NK-92 (cell line): ENCODE data around the gene CXXC4.

ENCODE experiments used
- DNase-seq: peaks from one replicate; lab custom pipeline; 2025; ENCODE audit not compliant: unreplicated experiment; lab: John Stamatoyannopoulos, UW

CXXC4 gene

GRCh38 chr4:104490096-104490769 lies 4.5 kb downstream of the CXXC4 start:
- DNase-seq, result no peak

GRCh38 chr4:104489731-104490095 lies 5.0 kb downstream of the CXXC4 start:
- no peak for DNase-seq

DNA sequence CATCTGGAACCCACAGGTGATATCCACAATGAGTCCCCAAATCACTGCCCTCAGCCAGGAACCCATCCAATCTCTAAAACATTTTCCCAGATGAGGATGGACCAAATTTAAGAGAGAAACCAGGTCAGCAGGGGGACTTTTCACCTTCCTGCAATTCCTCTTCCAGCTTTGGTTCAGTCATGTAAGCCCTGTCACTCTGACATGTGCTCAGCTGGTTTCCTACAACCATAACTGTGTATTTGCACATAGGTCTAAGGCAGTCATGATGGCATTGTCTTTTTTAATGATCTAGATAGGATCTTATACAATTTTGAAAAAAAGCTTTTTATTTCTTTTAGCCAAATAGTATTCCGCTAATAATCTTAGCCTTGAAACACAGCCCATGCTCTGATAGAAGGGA lies 6.5 kb downstream of the CXXC4 start:
- no peak for DNase-seq

- no peak for DNase-seq
Measured at GRCh38 chr4:104486716-104487504, 7.8 kb downstream of the CXXC4 start.

- DNase-seq, result no peak
Measured at GRCh38 chr4:104475652-104476051, 19.0 kb downstream of the CXXC4 start.

DNA sequence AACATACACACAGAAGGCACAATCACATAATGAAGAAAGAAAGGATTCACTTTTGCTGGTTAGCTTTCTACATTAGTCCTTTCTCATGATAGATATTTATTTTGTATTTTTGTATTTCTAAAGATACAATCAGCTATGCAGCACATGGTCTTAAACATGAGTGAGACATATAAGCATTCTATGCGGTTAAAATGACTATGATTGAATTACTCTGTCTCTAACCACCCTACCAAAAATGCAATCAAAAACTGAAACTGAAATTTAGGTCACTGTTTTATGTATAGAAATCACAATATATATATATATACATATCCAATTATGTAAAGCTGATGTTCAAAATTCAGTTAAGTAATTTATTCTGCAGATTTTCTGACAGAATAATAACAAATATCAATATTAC lies 21.9 kb downstream of the CXXC4 start:
- DNase-seq, result no peak

GRCh38 chr4:104470770-104471169 lies 23.9 kb downstream of the CXXC4 start:
- DNase-seq, result no peak

DNA sequence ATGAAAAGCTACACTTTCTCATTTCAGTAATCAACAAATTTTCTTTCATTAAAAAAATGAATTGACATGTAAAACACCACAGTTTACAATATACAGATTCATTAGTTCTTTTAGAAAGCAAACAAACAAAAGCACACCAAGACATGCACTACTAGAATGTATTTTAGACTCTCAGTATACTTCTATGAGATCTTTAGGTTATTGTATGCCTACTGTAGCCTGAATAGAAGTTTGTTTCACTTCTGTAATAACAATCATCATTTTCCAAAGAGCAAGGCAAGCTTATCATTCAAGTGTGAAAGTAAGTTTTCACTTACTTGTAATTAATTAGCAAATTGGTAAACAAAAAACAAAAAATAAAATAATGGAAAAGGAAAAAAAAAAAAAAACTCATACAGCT lies 24.9 kb downstream of the CXXC4 start:
- no peak for DNase-seq

- no peak for DNase-seq
Measured at GRCh38 chr4:104465619-104466018, 29.1 kb downstream of the CXXC4 start.

GRCh38 chr4:104465201-104465600 lies 29.5 kb downstream of the CXXC4 start:
- no peak for DNase-seq

DNA sequence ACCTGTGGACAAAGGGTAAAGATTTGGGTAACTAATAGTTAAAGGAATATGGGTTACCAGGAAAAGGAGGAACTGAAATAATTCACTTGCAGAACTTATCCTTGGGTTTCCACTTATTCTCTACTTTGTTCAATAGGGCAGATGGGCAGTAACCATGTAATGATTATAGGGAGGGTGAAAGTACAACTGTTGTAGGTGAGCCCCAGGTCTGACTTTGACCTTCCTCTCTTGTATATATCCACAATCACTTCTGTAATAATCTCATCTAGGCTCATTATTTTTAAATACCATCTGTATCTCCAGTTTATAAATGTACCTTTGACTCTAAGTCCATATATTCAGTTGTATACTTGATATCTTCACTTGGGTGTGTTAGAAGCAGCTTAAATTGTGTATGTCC lies 32.1 kb downstream of the CXXC4 start:
- DNase-seq, result no peak

DNA sequence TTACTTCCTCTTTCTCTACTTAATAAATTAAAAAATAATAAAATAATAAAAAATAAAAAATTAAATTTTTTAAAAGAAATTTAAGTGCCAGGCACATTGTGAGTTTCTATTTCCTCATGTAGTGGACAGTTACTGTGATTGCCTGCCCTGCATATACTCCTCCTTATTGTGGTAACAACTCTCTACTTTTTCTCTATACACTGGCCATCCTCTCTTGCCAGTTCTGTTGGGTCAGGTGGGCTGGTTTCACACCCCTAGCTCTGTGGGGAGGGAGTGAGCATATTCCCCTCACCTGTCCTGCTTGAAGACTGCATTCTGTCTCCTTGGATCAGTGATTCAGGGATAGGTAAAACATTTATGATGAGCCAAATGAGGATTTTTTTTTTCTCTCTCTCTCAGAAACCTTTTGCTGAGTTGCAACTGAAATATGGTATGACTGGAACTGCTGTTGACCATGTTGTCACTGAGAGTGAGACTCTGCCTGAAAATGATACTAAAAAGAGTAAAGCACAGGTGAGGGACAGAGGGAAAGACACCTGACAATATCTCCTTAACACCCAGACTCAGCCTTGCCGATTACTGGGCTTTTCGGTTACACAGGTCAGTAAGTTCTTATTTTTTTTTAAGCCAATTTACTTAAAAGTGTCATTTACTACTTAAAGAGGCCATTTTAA lies 37.2 kb downstream of the CXXC4 start:
- DNase-seq, result no peak

DNA sequence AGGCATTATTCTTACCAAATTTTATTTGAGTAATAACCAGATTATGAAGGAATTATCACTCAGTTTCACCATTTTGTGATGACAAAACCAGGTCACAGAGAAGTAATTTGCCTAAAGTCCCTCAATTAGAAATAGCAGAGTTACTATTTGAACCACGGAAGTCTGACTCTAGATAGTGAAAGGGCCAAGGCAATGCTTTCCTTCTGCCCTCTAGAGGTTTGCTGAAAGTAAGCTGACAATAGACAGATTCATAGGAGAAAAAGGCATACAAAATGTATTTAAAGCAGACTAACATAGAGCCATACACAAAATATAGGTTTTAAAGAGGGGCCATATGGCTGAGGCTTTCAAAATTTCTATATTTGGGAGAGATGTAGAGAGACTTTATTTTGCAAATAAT lies 43.1 kb downstream of the CXXC4 start:
- no peak for DNase-seq

GRCh38 chr4:104449537-104449936 lies 45.2 kb downstream of the CXXC4 start:
- DNase-seq, result no peak

- no peak for DNase-seq
Measured at GRCh38 chr4:104447294-104447693, 47.4 kb downstream of the CXXC4 start.

- DNase-seq, result no peak
Measured at GRCh38 chr4:104446431-104447278, 48.0 kb downstream of the CXXC4 start.

DNA sequence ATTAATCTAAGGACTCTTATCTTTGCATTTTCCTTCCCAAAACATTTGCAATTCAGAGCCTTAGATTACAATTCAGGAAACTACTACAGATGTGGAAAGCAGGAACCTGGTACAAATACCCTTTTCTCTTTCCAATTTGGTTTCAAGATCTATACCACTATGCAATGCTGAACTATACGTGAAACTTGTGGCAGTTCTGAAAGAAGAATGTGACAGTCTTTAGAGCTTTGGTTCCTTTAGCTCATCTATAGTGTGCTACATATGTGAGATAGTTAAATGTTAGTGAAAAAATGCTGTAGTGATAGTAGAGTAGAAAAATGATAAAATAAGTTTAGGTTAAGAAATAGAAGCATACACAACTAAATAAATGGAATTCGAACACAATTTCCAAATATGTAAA lies 50.0 kb downstream of the CXXC4 start:
- no peak for DNase-seq

DNA sequence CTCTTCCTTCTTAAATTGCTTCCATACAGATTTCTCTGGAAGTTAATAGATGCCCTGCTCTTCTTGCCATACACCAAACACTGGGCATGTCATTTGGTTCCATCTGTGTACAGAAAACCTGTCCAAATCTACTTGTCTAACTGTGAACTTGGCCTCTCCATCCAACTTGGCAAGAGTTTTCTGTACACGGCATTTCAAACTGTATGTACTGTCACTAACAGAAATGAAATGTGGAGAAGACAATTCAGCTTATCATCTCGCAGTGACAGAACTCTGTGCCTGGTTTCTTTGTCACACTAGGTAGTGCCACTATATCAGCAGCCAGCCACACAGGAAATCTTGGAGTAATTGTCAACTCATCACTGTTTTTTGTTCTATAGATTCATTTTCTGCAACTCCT lies 58.2 kb downstream of the CXXC4 start:
- no peak for DNase-seq

DNA sequence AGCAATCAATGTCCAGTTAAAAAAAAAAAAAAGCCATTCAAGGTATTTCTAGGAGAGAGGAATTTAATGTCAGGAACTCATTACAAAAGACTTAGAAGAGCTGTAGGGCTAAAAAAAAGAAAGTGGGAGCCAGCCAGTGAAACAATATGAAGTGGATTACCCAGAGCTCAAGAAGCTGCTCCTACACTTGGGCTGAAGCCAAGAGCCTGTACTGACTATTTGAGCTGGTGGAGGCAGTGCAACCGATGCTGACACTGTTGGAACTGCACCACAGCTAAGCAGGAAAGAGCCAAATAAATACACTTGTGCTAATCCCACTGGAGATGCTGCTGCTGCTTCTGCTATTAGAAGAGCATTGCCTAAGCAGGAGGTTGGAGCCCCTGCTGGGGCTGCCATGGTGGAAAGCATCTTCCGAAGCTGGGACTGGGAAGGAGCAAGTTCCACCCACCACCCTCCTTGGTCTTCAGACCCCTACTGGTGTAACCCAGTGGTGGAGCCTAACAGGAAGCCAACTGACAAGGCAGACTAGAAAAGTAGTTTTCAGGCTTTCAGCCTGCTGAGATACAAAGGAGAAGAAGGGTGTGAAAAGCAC lies 65.4 kb downstream of the CXXC4 start:
- DNase-seq, result no peak

DNA sequence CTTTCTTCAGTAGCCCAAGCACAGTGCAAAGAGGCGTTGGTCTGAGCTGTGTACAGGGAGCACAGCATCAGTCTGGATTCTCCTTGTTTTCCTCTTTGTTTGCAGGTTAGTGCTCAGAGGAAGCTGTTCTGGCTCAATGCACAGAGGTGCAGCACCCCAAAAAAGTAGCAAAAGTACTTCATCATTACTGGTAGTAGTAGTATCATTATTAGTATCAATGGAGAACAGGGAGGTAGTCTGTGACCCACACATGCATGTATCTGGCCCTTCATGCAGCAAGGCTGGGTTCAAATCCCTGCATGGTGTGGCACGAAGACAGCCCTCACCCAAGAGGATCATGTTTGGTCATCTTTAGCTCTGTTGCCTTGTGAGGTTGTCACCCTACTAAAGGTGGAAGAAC lies 68.7 kb downstream of the CXXC4 start:
- DNase-seq, result no peak

DNA sequence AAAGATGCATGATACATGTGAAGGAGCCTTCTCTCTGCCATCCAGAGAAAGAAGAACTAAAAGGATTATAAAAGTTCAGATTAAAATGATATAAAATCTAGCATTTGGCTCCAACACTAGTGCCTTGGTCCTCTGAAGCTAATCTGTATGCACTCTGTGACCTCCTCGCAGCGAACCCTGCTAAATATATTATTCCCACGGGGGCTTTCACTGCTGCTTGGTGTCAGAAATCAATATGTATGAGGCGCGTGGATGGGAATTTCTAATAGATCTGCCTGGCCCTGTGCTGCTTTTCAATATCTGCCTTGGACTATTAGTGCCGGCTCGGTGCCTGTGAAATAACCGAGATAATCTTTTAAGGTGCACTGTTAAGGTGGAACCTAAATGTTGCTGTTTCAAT lies 69.7 kb downstream of the CXXC4 start:
- DNase-seq, result no peak
